Pons (tissue), 1 donor: ENCODE data around the gene GABRR1.

Experiments
- DNase-seq: peaks from one replicate; pipeline ENCODE4 v3.0.0-alpha.2; 2016; ENCODE audit warnings: low spot score

GABRR1 gene

GRCh38 chr6:89215391-89215790 is 1.8 kb downstream of the GABRR1 start:
- no peak for DNase-seq

GRCh38 chr6:89214197-89214596 is 3.0 kb downstream of the GABRR1 start:
- no peak for DNase-seq

- no peak for DNase-seq
These were observed 4.7 kb downstream of the GABRR1 start for GRCh38 chr6:89212472-89212871.

- no peak for DNase-seq
These were observed 7.7 kb downstream of the GABRR1 start for GRCh38 chr6:89209457-89209856.

- no peak for DNase-seq
These were observed 8.6 kb downstream of the GABRR1 start for GRCh38 chr6:89208551-89208950.

GRCh38 chr6:89205819-89206218 is 11.3 kb downstream of the GABRR1 start:
- no peak for DNase-seq

GRCh38 chr6:89204096-89204495 is 13.1 kb downstream of the GABRR1 start:
- peak; percentile 11 for DNase-seq

GRCh38 chr6:89200706-89201215 is 16.4 kb downstream of the GABRR1 start:
- DNase-seq = no peak

- DNase-seq = no peak
These were observed 17.6 kb downstream of the GABRR1 start for GRCh38 chr6:89199579-89199978.

GRCh38 chr6:89198235-89198634 is 18.9 kb downstream of the GABRR1 start:
- DNase-seq = no peak

GRCh38 chr6:89197141-89197540 is 20.0 kb downstream of the GABRR1 start:
- DNase-seq = no peak

- no peak for DNase-seq
These were observed 22.6 kb downstream of the GABRR1 start for GRCh38 chr6:89194559-89194958.

GRCh38 chr6:89190741-89191140 is 26.4 kb downstream of the GABRR1 start:
- DNase-seq = no peak

GRCh38 chr6:89187504-89187903 is 29.7 kb downstream of the GABRR1 start:
- DNase-seq = no peak

- DNase-seq = no peak
These were observed 30.4 kb downstream of the GABRR1 start for GRCh38 chr6:89186762-89187161.

GRCh38 chr6:89184344-89184743 is 32.8 kb downstream of the GABRR1 start:
- no peak for DNase-seq

GRCh38 chr6:89183294-89183693 is 33.9 kb downstream of the GABRR1 start:
- no peak for DNase-seq

- no peak for DNase-seq
These were observed 36.2 kb downstream of the GABRR1 start for GRCh38 chr6:89180971-89181370.

- no peak for DNase-seq
These were observed 37.0 kb downstream of the GABRR1 start for GRCh38 chr6:89180112-89180511.

GRCh38 chr6:89173634-89174033 is 43.5 kb downstream of the GABRR1 start:
- DNase-seq = no peak

GRCh38 chr6:89172131-89172530 is 45.0 kb downstream of the GABRR1 start:
- DNase-seq = no peak

- DNase-seq = no peak
These were observed 55.1 kb downstream of the GABRR1 start for GRCh38 chr6:89162047-89162371.

- no peak for DNase-seq
These were observed 55.7 kb downstream of the GABRR1 start for GRCh38 chr6:89161326-89162046.
